HG03039 (cell line): ENCODE data around the gene NAIP.
"Not testable (repeated sequence)": the region's sequence is repeated elsewhere in the genome, so short reads cannot be mapped to it uniquely, and the experiment has no call there.

Source experiments
- ATAC-seq: cut with Tn5 transposase; IDR thresholded peaks from one replicate; pipeline ENCODE4 v1.9.1; 2021; ENCODE audit warnings: mild to moderate bottlenecking, moderate library complexity; ENCODE audit not compliant: unreplicated experiment

The NAIP gene, protein sequence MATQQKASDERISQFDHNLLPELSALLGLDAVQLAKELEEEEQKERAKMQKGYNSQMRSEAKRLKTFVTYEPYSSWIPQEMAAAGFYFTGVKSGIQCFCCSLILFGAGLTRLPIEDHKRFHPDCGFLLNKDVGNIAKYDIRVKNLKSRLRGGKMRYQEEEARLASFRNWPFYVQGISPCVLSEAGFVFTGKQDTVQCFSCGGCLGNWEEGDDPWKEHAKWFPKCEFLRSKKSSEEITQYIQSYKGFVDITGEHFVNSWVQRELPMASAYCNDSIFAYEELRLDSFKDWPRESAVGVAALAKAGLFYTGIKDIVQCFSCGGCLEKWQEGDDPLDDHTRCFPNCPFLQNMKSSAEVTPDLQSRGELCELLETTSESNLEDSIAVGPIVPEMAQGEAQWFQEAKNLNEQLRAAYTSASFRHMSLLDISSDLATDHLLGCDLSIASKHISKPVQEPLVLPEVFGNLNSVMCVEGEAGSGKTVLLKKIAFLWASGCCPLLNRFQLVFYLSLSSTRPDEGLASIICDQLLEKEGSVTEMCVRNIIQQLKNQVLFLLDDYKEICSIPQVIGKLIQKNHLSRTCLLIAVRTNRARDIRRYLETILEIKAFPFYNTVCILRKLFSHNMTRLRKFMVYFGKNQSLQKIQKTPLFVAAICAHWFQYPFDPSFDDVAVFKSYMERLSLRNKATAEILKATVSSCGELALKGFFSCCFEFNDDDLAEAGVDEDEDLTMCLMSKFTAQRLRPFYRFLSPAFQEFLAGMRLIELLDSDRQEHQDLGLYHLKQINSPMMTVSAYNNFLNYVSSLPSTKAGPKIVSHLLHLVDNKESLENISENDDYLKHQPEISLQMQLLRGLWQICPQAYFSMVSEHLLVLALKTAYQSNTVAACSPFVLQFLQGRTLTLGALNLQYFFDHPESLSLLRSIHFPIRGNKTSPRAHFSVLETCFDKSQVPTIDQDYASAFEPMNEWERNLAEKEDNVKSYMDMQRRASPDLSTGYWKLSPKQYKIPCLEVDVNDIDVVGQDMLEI (N-terminal part only)

DNA sequence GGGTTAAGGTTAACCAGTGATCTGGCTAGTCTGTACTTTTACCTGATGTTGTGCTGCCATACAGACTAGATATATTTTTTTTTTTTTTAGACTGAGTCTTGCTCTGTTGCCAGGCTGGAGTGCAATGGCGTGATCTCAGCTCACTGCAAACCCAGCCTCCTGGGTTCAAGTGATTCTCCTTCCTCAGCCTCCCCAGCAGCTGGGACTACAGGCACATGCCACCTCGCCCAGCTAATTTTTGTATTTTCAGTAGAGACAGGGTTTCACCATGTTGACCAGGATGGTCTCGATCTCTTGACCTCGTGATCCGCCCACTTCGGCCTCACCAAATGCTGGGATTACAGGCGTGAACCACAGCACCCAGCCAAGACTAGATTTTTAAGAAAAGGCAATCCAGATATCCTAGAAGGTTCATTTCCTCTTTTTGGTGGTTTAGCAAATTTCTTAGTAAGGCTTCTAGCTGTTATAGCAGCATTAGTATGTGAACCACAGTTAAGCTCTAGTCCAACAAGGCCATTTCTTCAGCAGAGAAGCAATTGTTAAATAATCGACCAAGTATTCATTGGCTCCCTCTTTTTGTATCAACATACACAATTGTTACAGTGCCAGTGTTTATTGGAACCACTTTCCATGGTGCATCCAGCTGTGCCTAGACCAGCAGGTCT is at the start of gene NAIP:
NAIP (minus strand) TSS at position 51 of the 665 bp plus-strand sequence. CDS start 12,424 bp downstream, outside the sequence.
- ATAC-seq: not testable (repeated sequence)

- ATAC-seq: peak; percentile 96
Measured at GRCh38 chr5:71067262-71067928, 42.3 kb upstream of the NAIP start, which contains the start of gene GTF2H2. Gene GTF2H2 (minus strand): TSS chr5:71067676. CDS start chr5:71062763, 4,913 bp downstream.

DNA sequence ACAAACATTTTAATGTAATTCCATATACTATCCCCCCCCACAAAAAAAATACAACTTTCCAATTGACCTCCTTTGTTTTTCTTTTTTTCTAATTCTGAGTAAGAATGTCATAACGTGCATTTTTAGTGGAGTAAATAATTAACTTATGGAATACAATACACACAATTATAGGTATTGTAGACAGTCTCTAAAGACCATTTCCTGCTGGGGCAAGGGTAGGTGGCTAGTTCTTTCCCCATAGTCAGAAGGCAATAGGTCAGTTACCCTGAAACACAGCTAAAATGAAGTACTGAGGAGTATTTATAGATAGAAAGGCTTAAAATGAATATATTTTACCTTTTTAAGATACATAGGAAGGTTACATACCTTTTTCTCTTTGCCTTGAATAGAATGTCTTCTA is 36.2 kb upstream of the NAIP start:
- not testable (repeated sequence) for ATAC-seq

DNA sequence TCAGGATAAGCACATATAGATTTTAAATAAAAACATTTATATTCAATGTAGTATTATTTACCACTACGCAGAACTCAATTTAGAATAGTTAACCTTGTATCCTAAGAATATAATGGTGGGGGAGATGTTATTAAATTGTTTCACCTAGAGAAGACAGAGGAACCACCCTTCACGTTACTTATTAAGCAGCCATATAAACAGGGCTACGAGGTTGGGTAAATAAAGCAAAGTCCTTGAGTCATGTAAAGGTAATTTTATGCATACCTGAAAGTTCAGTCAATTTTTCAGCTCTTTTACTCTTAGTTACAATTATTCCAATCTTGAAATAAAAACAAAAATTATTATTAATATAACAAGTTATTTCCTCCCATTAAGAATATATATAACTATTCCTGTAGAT is 34.3 kb upstream of the NAIP start:
- not testable (repeated sequence) for ATAC-seq

DNA sequence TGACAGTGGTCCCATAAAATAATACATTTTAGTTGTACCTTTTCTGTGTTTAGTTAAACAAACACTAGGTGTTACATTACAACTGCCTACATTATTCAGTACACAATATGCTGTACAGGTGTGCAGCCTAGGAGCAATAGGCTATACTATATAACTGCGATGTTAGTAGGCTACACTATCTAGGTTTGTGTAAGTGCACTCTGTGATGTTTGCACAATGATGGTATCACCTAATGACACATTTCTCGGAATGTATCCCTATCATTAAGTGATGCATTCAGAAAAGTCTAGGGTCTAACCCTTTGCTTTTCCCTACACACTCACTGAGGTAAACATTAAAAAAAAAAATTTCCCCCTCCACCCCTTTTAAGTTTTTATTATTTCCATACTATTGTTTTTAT is 19.7 kb upstream of the NAIP start:
- ATAC-seq: not testable (repeated sequence)

GRCh38 chr5:71044128-71044527 is 19.0 kb upstream of the NAIP start:
- ATAC-seq: not testable (repeated sequence)

GRCh38 chr5:71031046-71031776 is 6.1 kb upstream of the NAIP start:
- not testable (repeated sequence) for ATAC-seq

GRCh38 chr5:71020643-71021042 is 4.5 kb downstream of the NAIP start:
- not testable (repeated sequence) for ATAC-seq

- ATAC-seq: not testable (repeated sequence)
Measured at GRCh38 chr5:71018376-71019005, 6.6 kb downstream of the NAIP start.

GRCh38 chr5:71014176-71014575 is 11.0 kb downstream of the NAIP start:
- ATAC-seq: no peak

- ATAC-seq: no peak
Measured at GRCh38 chr5:71013575-71013974, 11.6 kb downstream of the NAIP start.

GRCh38 chr5:71011194-71011792 is 13.8 kb downstream of the NAIP start:
- ATAC-seq: no peak

GRCh38 chr5:71006983-71007382 is 18.2 kb downstream of the NAIP start:
- ATAC-seq: not testable (repeated sequence)

- not testable (repeated sequence) for ATAC-seq
Measured at GRCh38 chr5:70984882-70985281, 40.3 kb downstream of the NAIP start.

- not testable (repeated sequence) for ATAC-seq
Measured at GRCh38 chr5:70967220-70967619, 57.9 kb downstream of the NAIP start.

DNA sequence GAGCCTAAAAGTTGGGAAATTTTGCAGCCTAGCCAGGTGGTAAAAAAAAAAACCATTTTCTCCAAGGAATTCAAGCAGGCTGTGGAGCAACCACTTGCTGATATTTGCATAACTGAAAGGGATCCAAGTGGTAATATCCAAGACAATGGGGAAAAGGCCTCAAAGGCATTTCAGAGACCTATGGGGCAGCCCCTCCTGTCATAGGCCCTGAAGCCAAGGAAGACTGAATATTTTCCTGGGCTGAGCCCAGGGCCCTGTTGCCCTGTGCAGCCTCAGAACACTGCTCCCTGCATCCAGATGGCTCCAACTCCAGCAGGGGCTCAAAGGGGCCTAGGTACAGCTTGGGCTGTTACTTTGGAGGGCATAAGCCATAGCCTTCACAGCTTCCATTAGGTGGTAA is 60.6 kb downstream of the NAIP start:
- not testable (repeated sequence) for ATAC-seq

GRCh38 chr5:70953068-70953467 is 72.1 kb downstream of the NAIP start:
- not testable (repeated sequence) for ATAC-seq

GRCh38 chr5:70932560-70932959 is 92.6 kb downstream of the NAIP start:
- not testable (repeated sequence) for ATAC-seq
